Activated effector memory CD4-positive, alpha-beta T cell treated with anti-CD3 and anti-CD28 coated beads, Interleukin-2, amount 50 U/mL, for 16 hours (primary cell): ENCODE measurements around the gene DHRSX.
"Not testable (repeated sequence)": the region's sequence is repeated elsewhere in the genome, so short reads cannot be mapped to it uniquely, and the experiment has no call there.

Experiments
- DNase-seq: peaks from one replicate; pipeline ENCODE4 v3.0.0-alpha.2; 2020

The DHRSX gene

DNA sequence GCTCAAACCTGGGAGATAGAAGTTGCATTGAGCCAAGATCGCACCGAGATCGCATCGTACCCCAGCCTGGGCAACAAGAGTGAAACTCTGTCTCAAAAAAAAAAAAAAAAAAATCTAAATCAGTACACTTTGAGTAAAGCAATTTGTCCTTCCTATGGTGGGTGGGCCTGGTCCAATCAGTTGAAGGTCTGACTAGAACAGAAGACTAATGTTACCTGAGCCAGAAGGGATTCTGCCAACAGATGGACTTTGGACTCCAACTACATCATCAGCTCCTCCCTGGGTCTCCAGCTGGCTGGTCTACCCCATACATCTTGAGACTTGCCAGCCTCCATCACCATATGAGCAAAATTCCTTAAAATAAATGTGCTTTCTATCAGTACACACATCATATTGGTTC, 155.2 kb downstream of the DHRSX start:
- no peak for DNase-seq

DNA sequence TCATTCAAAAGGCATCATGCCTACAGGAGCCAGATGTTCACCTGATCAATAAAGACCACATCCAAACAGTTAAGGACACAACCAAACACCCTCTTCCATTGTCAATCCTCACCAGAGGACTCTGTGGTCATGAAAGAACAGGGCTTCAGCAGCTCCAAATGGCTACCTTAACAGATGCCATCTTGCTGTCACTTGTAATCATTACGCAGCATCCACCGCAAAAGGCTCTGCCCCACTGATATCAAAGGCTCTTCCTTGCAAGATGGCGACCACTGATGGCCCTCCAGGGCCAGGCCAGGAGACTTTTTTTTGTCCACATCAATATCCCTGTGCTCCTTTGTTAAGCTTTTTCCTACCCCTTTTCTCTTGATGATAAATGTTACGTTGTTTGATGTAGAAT, 157.4 kb downstream of the DHRSX start:
- no peak for DNase-seq

DNA sequence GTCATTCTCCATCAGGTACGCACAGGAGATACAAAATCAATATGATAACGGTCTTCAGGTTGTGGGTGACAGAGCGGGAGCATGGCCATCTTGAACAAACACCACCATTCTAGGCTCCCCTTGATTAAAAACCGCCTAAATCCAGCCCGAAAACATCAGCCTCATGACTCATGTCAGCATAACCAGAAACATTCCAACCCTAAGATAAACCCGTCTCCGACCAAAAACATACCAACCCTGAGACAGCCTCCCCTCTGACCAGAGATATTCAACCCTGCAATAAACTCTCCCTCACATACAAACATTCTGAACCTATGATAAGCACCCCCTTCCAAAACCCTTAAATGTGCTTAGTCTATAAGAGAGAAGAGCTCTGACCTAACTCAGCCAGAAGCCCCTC, 157.9 kb downstream of the DHRSX start:
- no peak for DNase-seq

DNA sequence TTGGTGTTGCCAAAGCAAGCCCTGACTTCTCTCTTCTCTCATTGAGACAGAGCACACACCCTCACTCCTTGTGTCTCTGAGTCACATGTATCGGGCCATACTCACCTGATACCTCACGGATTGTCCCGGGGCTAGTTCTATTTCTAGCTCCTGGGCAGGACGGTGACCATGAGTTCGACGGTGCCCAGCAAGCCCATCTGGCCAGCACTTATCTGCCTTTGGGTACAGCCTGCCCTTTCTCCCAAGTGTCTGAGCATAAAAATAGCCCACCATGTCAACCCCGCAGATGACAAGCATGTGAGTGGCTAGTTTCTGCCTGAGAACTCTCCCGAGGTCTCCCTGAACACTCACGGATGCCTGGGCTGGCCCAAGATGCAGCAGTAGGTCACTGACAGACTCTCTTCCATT, 158.5 kb downstream of the DHRSX start:
- no peak for DNase-seq

DNA sequence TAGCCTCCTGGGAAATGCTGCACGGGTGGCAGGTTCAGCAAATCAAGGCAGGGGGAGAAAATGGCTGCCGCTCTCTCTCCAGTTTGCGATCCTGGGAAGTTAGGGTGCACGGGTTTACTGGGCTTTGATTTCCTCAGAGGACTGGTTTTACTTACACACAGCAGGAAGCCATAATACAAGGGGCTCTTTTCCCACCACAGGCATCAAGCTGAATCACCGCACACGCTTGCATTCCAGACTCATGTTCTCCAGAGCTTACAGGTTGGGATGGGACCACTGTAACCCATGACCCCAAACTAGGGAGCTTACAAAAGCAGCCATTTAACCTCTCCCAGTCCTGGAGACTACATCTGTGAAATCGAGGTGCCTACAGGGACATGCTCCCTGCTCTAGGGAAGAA, 159.8 kb downstream of the DHRSX start:
- no peak for DNase-seq

DNA sequence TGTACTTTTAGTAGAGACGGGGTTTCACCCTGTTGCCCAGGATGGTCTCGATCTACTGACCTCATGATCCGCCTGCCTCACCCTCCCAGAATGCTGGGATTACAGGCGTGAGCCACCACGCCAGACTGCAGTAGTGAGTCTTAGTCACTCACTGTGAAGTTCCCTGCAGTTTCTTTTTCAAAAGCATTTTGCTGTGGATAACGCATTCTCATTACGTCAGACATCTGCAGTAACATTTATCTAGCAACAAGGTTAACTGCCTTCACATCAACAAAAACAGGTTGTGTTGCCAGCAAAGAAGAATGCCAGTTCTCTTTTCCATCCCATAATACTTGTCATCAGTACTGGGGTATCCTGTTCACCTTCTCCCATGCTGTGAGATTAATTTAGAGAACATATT, 164.6 kb downstream of the DHRSX start:
- no peak for DNase-seq

DNA sequence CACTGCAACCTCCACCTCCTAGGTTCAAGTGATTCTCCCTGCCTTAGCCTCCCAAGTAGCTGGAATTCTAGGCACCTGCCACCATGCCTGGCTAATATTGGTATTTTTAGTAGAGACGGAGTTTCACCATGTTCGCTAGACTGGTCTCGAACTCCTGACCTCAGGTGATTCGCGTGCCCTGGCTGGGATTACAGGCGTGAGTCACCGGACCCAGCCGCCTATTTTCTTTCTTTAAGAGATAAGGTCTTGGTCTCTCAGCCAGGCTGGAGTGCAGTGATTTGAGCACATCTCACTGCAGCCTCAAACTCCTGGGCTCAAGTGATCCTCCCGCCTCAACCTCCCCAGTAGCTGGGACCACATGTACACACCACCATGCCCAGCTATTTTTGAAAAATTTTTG, 166.5 kb downstream of the DHRSX start:
- no peak for DNase-seq

DNA sequence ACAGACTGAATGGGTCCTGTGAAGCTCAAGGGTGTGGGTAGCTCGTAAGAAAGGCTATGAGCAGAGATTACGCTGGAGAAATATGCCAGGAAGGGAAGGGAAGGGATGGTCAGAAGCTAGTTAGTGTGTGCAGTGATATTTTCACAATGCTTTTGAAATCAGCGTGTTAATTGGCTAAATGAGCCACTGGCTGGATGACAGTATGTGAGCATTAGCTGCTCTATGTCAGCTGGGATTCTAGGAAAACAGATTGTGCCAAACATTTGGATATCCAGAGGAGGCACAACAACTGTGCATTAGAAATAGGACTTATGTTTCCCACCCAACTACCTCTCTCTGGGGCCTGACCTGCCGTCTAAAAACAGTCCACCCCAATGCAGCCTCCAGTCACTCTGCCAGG, 168.5 kb downstream of the DHRSX start:
- DNase-seq = no peak

DNA sequence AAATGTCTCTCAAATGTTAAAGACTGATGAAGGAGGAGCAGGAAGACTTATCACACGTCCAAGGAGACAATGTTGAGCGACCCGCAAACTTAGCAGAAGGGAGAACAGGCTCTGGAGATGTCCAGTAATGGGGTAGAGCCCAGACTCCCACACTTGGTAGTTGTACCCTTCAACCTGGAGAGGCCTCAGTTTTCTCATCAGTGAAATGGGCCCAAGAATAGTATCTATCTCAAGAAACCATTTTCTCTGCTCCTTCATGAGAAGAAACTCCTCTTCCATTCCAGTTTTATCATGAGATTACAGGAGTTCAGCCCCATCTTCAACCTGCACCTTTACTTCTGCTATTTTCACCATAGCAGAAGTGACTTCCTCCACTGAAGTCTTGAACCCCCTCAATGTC, 169.9 kb downstream of the DHRSX start:
- DNase-seq = no peak

DNA sequence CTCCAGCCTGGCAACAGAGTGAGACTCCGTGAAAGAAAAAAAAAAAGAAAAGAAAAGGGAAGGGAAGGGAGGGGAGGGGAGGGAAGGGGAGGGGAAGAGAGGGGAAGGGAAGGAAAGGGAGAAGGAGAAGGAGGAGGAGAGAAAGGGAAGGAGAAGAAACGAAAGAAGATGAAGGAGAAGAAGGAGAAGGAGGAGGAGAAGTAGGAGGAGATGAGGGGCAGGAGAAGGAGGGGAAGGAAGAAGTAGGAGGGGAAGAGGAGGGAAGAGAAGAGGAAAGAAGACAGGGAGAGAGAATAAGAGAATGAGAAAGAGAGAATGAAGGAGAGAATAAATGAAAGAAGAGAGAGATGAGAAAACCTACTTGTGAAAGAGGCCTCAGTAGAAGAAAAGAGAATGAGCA, 170.3 kb downstream of the DHRSX start:
- DNase-seq = no peak

DNA sequence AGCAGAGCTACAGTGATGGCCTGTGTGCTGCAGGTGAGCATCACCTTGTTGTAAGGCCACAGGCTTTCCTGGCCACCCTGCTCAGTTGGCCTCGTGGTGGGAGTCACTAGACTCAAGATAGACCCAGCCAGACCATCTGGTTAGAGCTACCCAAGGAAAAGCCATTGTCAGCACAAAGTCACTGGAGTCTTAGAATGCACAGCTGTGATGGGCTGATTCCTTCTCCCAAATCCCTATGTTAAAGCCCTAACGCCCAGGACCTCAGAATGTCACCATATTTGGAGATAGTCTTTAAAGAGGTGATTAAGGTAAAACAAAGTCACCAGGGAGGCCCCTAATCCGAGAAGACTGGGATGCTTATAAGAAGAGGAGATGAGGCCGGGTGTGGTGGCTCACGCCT, 173.4 kb downstream of the DHRSX start:
- no peak for DNase-seq

DNA sequence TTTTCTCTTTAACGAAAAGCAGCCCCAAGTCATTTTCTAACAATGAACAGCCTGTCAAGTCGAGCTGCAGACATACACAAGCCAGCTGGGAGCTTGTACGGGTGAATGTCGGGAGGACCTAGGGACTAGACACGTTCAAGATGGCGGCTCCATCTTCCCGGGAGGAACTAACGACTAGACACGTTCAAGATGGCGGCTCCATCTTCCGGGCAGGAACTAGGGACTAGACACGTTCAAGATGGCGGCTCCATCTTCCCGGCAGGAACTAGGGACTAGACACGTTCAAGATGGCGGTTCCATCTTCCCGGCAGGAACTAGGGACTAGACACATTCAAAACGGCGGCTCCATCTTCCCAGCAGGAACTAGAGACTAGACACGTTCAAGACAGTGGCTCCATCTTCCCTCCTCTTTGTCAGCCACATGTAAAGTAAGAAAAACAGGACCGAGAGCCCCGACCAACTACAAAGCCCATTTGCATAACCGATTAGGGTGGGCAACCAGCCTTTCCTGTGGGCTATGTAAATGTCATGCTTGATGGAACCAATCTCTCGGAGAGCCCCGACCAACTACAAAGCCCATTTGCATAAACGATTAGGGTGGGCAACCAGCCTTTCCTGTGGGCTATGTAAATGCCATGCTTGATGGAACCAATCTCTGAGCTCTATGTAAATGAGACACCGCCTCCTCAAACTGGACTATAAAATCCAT, 175.5 kb downstream of the DHRSX start:
- DNase-seq = peak; percentile 63

DNA sequence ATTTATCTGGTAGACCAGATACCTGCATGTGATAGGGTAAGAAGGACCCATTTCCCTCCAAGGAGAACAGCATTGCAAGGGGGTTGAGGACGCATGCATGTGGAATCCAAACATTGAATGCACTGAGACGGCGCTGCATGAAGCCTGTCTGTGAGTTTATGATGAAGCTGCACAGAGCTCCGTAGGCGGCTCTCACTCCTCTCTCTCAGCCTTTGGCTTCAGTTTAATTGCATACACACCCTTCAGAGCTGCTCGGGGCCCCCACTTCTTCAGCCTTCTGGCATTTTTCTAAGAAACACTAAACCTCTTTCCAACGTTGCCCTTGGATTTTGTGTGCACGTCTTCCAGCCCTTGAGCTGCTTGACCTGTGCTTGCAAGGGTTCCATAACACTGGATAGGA, 176.6 kb downstream of the DHRSX start:
- DNase-seq = no peak

DNA sequence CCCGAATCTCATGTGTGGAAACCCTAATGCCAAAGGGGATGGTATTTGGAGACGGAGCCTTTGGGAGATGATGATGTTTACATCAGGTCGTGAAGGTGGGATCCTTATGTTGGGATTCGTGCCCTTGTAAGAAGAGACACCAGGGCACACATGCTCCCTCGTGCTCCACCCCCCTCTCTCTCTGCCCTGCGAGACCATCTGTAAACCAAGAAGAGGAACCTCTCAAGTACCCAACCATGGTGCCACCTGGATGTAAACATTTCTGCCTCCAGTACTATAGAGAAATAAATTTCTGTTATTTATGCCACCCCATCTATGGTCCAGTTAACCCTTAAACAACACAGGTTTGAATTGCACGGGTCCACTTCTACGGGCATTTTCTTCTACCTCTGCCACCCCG, 179.4 kb downstream of the DHRSX start:
- no peak for DNase-seq

DNA sequence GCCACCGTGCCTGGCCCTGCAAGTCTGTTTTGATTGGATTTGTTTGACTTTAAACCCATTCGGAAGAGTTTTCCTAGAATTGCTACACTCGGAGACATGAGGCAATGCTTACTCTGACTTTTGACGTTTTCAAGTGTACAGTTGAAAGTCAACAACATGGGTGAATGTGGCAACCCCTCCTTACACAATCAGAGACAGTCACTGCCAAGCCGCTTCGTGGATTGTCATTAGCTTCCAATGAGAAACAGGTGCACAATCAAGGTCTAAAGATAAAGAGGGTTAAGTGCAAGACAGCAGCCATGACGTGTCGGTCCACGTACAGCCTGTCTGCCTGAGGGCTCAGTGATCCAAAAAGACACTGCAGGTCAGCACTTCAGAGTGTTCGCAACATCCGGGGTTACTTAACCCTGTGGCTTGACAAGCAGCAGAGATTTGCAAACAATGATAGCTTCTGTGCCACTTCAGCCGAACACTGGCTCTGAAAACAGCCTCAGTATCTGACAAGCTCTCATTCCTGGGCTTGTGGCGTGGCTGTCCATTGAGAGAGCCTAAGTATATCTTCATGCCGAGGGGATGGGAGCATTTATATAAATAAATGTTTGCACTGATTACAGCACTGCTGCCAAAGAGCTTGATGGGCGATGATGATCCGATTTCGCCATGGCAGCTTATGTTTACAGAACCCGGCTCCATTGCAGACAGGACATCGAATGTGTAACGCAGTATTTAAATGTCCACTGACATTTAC, 180.0 kb downstream of the DHRSX start:
- no peak for DNase-seq

DNA sequence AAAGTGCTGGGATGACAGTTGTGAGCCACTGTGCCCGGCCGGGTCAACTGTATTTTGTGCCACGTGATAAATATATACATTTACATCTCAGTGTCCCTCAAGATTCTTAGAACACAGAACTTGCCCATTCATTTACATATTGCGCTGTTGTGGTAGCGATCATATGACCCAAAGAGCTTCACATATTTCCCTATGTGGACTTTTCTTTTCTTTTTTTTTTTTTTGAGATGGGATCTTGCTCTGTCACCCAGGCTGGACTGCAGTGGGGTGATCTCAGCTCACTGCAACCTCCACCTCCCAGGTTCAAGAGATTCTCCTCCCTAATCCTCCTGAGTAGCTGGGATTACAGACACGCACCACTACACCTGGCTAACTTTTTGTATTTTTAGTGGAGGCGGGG, 180.7 kb downstream of the DHRSX start:
- no peak for DNase-seq

DNA sequence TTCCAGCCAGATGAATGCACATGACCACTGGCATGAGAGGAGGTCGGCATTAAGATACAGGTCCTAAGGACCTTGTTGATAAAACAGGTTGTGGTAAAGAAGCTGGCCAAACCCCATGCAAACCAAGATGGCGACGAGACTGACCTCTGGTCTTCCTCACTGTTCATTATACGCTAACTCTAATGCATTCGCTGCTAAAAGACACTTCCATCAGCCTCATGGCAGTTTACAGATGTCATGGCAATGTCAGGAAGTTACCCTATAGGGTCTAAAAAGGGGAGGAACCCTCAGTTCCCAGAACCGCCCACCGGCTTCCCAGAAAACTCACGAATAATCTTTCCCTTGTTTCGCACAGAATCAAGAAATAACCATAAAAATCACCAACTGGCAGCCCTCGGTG, 182.4 kb downstream of the DHRSX start:
- no peak for DNase-seq

DNA sequence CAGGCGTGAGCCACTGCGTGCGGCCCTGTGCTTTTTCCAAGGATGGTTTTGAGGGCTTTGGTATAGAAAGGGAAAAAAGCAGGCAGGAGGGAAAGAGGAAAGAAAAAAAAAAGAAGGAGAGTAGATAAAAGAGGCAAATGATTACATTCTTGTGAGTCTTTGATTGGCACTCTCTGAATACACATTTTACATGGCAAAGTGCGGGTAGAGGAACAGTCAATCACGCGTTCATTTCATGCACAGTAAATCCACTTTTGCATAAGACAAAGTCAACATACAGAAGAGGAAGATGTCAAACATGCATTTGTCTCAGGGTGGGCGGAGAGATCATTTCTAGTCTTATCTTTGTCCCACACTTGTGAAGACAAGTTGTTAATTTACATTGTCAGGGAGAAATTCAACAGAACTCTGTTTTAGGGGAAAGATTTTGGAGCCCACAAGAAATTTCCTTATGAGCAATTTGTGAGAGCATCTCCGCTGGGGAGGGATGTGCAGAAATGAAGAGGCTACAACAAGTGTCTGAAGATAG, 183.2 kb downstream of the DHRSX start:
- no peak for DNase-seq

DNA sequence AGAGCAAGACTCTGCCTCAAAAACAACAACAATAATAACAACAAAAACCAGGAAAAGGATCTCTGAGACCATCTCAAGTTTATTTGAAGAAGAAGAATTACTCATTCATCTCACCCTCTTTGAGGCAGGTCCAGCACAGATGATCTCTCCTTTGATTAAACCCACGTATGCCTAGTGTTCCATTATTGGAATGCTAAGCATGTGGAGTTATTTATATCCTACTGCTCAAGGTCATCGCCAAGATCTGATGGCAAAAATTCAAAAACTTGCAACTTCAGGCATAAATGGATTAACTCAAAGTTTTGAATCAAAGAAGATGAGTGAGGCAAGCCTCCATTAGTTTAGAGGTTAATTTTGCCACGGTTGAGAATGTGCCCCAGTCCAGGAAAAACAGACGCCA, 184.2 kb downstream of the DHRSX start:
- DNase-seq = no peak

DNA sequence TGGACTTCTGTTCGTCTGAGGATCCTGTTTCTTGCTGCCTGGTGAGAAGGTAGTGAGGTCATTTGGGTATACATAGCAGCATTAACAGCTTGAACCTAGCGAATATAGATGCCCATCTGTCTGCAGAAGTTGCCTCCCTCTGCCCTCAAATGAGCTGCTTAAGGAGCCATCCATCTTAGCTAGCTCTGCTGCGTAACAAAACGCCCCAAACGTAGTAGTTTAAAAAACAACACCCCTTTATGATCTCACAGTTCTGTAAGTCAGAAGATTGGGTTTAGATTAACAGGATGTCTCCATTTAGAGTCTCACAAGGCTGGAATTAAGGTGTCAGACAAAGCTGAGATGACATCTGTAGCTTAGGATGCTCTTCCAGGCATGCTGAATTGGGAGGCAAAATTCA, 185.3 kb downstream of the DHRSX start:
- no peak for DNase-seq

DNA sequence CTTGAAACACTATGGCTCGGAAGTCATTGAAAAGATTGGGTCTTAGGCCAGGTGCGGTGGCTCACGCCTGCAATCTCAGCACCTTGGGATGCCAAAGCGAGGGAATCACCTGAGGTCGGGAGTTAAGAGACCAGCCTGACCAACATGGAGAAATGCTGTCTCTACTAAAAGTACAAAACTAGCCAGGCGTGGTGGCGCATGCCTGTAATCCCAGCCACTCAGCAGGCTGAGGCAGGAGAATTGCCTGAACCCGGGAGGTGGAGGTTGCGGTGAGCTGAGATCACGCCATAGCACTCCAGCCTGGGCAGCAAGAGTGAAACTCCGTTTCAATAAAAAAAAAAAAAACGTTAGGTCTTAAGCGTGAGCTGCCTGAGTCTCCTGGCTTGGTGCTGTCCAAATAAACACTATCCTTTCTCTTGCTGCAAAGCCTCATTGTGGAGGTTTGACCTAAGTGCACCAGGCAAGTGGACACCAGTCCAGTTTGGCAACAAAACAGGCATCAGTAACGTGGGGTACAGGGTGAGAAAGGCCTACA, 185.9 kb downstream of the DHRSX start:
- no peak for DNase-seq

DNA sequence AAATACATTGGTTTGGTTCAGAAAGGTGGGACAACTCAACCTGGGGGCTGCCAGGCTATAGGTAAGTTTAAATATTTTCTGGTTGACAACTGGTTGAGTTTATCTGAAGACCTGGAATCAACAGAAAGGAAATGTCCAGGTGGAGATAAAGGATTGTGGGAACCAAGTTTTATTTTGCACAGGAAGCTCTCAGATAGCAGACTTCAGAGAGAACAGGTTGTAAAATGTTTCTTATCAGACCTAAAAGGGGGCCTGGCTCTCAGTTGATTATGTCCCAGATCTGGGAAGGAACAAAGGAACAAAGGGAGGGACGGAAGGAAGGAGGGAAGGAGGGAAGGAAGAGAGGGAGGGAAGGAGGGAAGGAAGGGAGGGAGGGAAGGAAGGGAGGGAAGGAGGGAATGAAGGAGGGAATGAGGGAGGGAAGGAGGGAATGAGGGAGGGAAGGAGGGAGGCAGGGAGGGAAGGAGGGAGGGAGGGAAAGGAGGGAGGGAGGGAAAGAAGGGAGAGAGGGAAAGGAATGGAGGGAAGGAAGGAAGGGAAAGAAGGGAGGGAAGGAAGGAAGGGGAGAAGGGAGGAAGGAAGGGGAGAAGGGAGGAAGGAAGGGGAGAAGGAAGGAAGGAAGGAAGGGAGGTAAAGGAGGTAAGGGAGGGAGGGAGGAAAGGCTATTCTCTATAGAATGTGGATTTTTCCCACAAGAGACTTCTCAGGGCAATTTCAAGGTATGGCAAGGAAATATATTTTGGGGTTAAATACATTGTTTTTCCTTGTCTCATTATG, 186.7 kb downstream of the DHRSX start:
- DNase-seq = no peak

DNA sequence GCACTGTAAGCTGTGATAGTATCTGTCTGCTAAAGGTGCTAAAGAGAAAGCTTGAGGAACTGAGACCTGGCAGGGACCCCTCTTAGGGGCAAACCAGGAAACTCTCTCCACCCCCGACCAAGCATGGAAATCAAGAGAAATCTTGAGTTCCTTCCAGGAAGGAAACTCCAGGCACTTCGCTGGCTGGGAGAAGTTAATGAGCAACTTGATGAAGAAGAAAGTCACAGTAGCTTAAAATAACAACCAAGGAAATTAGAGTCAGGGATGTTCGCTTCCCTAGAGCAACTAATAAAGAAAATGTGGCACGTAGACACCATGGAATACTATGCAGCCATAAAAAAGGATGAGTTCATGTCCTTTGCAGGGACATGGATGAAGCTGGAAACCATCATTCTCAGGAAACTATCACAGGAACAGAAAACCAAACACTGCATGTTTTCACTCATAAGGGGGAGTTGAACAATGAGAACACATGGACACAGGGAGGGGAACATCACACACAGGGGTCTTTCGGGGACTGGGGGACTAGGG, 188.7 kb downstream of the DHRSX start:
- not testable (repeated sequence) for DNase-seq
